ENCODE measurements around the gene RUFY1.

DNA sequence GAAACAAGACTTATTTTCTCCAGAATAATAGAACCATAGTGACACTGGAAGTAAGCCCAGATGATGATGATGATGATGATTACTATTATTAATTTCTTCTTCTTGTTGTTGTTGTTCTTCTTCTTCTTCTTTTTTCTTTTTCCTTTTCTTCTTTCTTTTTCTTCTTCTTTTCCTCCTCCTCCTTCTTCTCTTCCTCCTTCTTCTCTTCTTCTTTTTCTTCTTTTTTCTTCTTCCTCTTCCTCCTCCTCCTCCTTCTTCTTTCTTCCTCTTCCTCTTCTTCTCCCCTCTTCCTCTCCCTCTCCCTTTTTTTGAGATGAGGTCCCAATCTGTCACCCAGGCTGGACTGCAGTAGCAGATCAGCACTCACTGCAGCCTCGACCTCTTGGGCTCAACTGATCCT is 40.5 kb upstream of the RUFY1 start:
- TF ChIP-seq, protein P1, sequence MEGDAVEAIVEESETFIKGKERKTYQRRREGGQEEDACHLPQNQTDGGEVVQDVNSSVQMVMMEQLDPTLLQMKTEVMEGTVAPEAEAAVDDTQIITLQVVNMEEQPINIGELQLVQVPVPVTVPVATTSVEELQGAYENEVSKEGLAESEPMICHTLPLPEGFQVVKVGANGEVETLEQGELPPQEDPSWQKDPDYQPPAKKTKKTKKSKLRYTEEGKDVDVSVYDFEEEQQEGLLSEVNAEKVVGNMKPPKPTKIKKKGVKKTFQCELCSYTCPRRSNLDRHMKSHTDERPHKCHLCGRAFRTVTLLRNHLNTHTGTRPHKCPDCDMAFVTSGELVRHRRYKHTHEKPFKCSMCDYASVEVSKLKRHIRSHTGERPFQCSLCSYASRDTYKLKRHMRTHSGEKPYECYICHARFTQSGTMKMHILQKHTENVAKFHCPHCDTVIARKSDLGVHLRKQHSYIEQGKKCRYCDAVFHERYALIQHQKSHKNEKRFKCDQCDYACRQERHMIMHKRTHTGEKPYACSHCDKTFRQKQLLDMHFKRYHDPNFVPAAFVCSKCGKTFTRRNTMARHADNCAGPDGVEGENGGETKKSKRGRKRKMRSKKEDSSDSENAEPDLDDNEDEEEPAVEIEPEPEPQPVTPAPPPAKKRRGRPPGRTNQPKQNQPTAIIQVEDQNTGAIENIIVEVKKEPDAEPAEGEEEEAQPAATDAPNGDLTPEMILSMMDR (IDR thresholded peaks at IDR 0.05): no peak
- TF ChIP-seq EP300 (IDR thresholded peaks at IDR 0.05): no peak

Measured in ovary (tissue), 3 donors.